ENCODE measurements around the gene RAB10. TPM values are rescaled to one million over a fixed set of nuclear protein-coding genes. Genes with fewer than 3 reads are reported as not detected.

The RAB10 gene
- total and polyA plus RNA-seq, 9 of the 15 experiments (the other 6 are each of a cell fraction or from before 2014, with no cell fraction given): 25.1 to 214 (median 157) TPM

- peaks cover 0 to 5% of the 10 kb centered on the region in 2 experiments; a peak in 2 of 5 replicates for H3K27me3 ChIP-seq (ENCODE audit: control insufficient read depth in 2 of 2, insufficient read depth in 2 of 2, low read length in 2 of 2)
- ChIA-PET POLR2A (no interaction called here), CTCF (ENCODE audit: low intra/inter-chr PET ratio) (no interaction called here)
- no peak for DNase-seq (ENCODE audit: extremely low read depth in 1 of 4, low spot score in 3 of 4)
- no peaks in the 10 kb centered on the region for H3K79me2 ChIP-seq (ENCODE audit: control insufficient read depth, insufficient read depth, low read length)
- ATAC-seq: no peak
- TF ChIP-seq CHAMP1 (IDR thresholded peaks at IDR 0.05): no peak
- TF ChIP-seq ZNF717 (CRISPR knock-in tag; IDR thresholded peaks at IDR 0.05): no peak
- no peak for TF ChIP-seq ETS2 (tag; IDR thresholded peaks at IDR 0.05; ENCODE audit: borderline replicate concordance, poor library complexity, severe bottlenecking)
- TF ChIP-seq PHF21A (IDR thresholded peaks at IDR 0.05; ENCODE audit: borderline replicate concordance, low read depth): no peak
- no peak for TF ChIP-seq ZNF785 (CRISPR knock-in tag; IDR thresholded peaks at IDR 0.05)
- TF ChIP-seq, protein P1, sequence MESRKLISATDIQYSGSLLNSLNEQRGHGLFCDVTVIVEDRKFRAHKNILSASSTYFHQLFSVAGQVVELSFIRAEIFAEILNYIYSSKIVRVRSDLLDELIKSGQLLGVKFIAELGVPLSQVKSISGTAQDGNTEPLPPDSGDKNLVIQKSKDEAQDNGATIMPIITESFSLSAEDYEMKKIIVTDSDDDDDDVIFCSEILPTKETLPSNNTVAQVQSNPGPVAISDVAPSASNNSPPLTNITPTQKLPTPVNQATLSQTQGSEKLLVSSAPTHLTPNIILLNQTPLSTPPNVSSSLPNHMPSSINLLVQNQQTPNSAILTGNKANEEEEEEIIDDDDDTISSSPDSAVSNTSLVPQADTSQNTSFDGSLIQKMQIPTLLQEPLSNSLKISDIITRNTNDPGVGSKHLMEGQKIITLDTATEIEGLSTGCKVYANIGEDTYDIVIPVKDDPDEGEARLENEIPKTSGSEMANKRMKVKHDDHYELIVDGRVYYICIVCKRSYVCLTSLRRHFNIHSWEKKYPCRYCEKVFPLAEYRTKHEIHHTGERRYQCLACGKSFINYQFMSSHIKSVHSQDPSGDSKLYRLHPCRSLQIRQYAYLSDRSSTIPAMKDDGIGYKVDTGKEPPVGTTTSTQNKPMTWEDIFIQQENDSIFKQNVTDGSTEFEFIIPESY (CRISPR knock-in tag; IDR thresholded peaks at IDR 0.05): no peak
- no peak for TF ChIP-seq RREB1 (CRISPR knock-in tag; IDR thresholded peaks at IDR 0.05)
- no peak for TF ChIP-seq GABPB1 (CRISPR knock-in tag; IDR thresholded peaks at IDR 0.05)
- 5% methylated on average over 1 of the region's 1 CpG for WGBS (ENCODE audit: insufficient coverage, low coverage, missing lambda C conversion rate)
- H3K9me3 ChIP-seq (replicated peaks; ENCODE audit: control insufficient read depth, insufficient read depth, low read depth, low read length): no peaks in the 10 kb centered on the region
- in situ Hi-C loops (cut with MboI) (no loop called here), intact Hi-C loops (cut with micrococcal nuclease) (no loop called here)
- no peak overlapping the region for H3K4me3 ChIP-seq
- no peak overlapping the region for H3K4me2 ChIP-seq (ENCODE audit: insufficient read depth, low read length)
- no peak for FAIRE-seq
- no peaks in the 10 kb centered on the region for H4K20me1 ChIP-seq (replicated peaks; ENCODE audit: control insufficient read depth, insufficient read depth, low read length)
- H3K27ac ChIP-seq (ENCODE audit: extremely low read depth, low read depth, low read length): no peak overlapping the region
- H3K9me1 ChIP-seq (ENCODE audit: control insufficient read depth, insufficient read depth, low read length): no peaks in the 10 kb centered on the region
- no peaks in the 10 kb centered on the region; a peak in 1 of 5 replicates for H3K4me1 ChIP-seq (replicated peaks in 1 of 2; ENCODE audit: control insufficient read depth in 2 of 2, insufficient read depth in 2 of 2, low read length in 2 of 2)
- no peaks in the 10 kb centered on the region for H3K36me3 ChIP-seq (ENCODE audit: control insufficient read depth, insufficient read depth, low read length)
- no peak overlapping the region for H2AFZ ChIP-seq (ENCODE audit: low read depth, low read length)
- no peak overlapping the region for H3K9ac ChIP-seq (ENCODE audit: insufficient read depth in 1 of 2, low read depth in 2 of 2, low read length in 2 of 2)
- BruUV-seq (replicated peaks): no TSS peak
Measured at GRCh38 chr2:26164231-26164630, 130.3 kb downstream of the RAB10 start.
